ENCODE data around the gene PRKAG2.

DNA sequence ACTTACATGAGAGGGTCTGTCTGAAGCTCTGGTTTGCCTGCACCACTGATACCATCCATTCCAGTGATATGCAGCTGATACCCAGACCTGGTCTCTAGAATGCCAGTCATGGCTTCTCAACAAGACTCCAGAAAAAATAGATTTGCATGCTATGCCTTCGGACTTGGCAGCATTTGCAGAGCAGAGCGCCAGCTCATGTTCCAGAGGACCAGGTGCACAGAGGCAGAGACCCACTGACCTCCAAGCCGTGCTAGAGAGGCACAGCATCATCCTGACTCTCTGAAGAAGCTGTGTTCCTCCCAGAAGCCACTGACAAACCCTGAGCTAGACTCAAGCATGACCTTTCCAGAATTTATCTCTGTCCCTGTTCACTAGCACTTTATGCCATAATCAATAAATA, 6.9 kb upstream of the PRKAG2 start:
- no peak for TF ChIP-seq POLR2A (IDR thresholded peaks at IDR 0.05; ENCODE audit: low read depth, low read length)
- TF ChIP-seq TAF1 (IDR thresholded peaks at IDR 0.05; ENCODE audit: low read depth, low read length), result no peak
- TF ChIP-seq POLR2AphosphoS5 (IDR thresholded peaks at IDR 0.05; ENCODE audit: low read depth, low read length), result no peak
- TF ChIP-seq SPI1 (IDR thresholded peaks at IDR 0.05; ENCODE audit: low read depth, low read length), result no peak

Data from GM12891 (cell line).